ENCODE measurements around the gene PAPPA. TPM values are rescaled to one million over a fixed set of nuclear protein-coding genes. Genes with fewer than 3 reads are reported as not detected.

Gene PAPPA
- total RNA-seq, 1 donor from 2014 or later: 9.4 TPM

- ATAC-seq: no peak
Observed at GRCh38 chr9:116232424-116233159, 79.0 kb downstream of the PAPPA start.

- no peak for ATAC-seq
Observed at GRCh38 chr9:116233160-116233530, 79.6 kb downstream of the PAPPA start.

- no peak for ATAC-seq
Observed at GRCh38 chr9:116234081-116234480, 80.5 kb downstream of the PAPPA start.

DNA sequence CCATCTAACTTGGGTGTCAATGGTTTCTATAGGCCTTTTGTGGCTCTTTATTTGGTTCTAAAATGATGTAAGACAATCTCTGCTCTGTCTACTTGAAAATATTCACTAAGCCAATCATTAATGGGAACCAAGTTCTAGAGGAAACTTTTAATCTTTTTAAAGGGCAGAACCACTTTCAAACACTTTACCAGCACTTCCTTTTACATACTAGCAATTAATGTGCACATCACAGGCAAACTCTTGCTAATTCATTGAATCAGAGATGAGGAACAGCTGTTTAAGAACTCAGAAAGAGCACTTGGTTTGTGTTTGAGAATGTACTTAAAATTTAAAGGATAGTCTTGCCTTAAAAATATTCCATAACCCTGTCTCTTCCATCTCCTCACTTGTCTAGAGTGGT is 83.4 kb downstream of the PAPPA start:
- no peak for ATAC-seq

- ATAC-seq: no peak
Observed at GRCh38 chr9:116237456-116237855, 83.9 kb downstream of the PAPPA start.

DNA sequence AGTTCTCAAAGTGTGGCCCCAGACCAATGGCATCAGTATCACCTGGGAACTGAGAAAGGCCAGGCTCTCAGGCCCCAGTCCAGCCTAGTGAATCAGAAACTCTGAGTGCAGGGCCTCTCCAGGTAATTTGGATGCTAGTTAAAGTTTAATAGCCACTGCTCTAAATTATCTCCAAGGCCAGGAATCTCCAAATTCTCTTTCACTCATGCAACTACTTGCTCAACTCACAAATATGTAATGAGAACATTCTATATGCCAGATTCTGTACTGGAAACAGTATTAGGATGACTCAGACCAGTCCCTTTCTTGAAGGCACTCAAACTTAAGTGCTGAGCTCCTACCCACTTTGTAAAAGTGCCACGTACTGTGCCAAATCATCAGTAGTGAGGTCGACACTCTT is 84.6 kb downstream of the PAPPA start:
- ATAC-seq: peak; percentile 35

DNA sequence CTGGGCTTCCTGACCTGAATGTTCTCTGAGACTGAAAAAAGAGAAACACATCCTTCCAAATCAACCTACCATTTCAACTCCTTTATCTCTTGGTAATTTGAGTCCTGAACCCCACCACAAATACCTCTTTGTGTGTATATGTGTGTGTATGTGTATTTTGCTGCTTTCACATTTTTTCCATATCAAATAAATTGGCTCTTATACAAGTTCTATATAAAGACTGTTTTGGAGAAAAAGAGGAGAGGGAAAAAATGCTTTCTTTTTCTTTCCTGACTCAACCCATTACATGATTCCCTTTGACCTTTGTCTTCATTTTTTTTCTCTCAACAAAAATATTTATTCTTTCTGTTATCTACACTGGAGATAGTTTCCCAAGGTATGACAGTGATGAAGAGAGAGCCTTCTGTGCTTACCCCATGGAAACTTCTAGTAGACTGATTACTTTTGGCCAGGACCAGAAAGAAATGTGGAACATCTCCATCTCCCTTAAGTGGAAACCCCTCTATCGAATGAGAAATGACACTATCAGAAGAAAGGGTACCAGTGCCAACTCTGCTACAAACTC is 85.3 kb downstream of the PAPPA start:
- no peak for ATAC-seq

DNA sequence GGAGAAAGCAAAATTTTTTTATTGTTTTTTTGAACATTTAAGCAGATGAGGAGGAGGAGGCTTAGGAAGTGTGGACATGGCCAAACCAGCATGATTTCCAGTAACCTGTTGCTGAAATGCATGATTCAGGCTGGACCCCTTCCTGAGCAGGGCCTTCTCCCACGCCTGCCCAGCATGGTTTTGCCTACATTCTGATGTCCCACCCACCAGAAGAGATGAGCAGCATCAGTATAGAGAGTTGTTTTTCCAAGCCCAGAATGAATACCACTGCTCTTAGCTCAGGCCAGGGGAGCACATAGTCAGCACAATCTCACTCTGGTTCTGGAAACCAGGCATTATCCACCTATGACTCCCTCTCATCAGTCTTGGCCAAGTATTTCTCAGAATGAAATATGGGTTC is 90.1 kb downstream of the PAPPA start:
- ATAC-seq: no peak

- no peak for ATAC-seq
Observed at GRCh38 chr9:116247284-116247683, 93.7 kb downstream of the PAPPA start.

- ATAC-seq: no peak
Observed at GRCh38 chr9:116247791-116248374, 94.3 kb downstream of the PAPPA start.

DNA sequence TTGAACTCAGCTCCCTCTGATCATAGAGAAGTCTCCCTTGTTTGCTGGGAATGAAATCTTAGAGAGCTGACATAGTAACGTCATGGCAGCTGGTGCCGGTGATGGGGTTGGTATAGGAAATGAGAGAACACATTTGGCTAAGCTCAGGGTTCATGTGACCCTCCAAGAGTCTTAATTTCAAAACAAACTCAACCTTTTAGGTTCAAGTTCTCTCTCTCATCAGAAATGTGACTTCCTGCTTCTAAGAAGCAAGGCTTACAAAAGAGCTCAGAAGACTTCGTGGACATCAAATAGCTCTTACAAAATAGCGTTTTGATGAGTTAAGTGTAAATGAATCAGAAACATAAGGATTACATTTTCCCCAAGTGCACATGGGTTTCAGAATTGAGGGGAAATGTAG is 97.3 kb downstream of the PAPPA start:
- no peak for ATAC-seq

GRCh38 chr9:116251366-116251765 is 97.8 kb downstream of the PAPPA start:
- no peak for ATAC-seq

DNA sequence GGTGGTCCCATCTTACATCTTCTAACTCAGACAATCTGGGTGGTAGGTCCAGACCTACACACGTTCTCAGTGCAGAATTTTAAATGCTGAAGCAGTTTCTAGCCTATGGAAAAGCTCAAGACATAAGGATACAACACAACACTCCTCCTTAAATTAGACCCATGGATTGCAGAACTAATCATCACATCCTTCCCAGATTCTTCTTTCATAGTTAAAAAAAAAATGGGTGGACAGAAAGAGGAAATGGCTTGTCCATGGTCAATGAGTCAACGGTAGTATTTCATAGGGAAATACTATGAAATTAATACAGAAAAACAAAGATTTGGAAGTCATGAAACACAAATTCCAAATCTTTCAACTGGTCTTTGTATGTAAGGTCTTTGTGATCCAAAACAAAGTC is 106.9 kb downstream of the PAPPA start:
- no peak for ATAC-seq

DNA sequence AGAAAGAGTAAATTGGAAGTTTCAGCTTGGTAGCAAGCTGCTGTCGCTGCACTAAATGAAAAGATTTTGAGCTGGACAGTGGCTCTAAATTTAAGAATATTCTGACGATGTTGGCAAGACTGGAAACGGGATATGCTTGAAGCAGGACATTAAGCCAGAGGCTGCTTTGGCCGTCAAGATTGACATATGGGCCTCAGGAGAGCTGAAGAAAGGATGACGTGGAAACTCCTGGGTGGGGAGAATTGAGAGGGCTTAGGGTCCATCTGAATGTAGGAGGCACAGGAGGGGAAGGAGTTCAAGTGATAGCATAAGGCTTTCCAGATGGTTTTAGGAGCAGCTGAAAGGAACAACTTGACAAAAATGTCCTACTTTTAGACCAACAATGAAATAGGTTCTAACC is 108.9 kb downstream of the PAPPA start:
- ATAC-seq: no peak

- ATAC-seq: no peak
Observed at GRCh38 chr9:116264361-116264760, 110.8 kb downstream of the PAPPA start.

DNA sequence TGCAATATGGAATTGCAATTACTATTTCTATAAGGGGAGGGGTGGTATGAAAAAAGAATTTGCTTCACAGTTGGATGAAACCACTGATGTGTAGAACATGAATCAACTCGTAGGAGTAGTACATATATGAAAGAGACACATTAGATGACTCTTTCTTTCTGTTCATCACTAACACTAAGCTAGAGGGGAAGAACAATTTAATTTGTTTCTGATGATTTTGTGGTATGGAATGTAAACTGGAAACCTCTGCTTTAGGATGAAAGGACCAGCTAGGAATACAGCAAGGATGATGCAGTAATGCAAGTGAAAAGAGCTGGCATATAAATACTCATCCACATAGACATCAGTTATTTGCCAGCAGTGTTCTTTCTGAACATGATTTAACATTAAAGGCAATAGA is 113.4 kb downstream of the PAPPA start:
- ATAC-seq: no peak

- no peak for ATAC-seq
Observed at GRCh38 chr9:116269250-116269649, 115.7 kb downstream of the PAPPA start.

DNA sequence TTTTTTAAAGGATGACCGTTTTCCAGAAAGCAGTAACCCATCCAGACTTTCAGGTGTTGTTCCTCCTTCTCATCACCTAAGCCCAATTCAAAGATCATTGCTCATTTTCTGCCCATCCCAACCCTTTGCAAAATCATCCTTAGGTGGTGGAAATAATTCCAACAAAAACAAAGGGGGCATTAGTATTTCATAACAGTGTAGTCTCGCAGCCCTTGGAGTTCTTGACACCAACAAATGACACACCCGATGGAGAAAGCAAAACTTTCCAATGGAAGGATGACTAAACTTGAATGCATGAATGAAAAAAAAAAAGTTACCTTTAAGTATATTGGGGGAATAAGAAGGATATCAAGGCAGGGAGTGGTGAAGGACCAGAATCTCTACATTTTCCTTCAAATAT is 117.0 kb downstream of the PAPPA start:
- ATAC-seq: no peak

GRCh38 chr9:116271340-116271739 is 117.7 kb downstream of the PAPPA start:
- ATAC-seq: peak; percentile 42

DNA sequence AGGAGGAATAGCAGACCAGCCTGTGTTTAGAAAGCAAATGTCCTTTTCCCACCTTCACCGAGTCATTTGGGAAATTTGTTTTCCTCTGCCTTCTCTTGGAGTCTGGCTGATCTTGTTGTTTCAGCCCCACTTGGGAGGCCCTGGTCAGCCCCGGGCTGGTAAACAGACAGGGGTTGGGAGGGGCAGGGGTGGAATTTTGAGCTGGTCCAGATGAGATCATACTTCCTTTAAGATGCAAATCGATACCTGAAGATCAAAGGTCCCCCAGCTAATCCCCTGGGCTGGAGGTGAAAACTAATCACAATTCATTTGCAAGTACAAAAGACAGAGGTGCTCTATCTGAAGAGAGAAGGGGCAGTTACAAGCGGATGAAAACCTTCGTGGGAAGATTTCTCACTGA is 118.4 kb downstream of the PAPPA start:
- no peak for ATAC-seq

DNA sequence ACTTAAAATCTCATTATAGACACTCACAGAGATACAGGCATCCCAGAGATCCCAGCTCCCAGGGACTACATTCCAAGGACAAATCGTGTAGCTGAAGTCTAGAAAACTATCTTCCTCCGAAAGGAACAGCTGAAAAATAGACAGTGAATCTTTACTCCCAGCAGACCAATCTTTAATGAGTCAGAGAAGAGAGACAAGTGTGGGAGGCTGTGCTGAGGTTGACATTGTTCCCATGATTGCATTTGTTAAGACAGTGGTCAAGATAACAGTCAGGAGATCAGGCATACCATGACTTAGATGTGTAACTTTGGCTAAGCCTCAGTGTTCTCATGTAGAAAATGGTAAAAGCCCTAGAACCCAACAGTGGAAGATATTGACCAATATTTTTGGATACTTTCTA is 120.7 kb downstream of the PAPPA start:
- ATAC-seq: no peak

DNA sequence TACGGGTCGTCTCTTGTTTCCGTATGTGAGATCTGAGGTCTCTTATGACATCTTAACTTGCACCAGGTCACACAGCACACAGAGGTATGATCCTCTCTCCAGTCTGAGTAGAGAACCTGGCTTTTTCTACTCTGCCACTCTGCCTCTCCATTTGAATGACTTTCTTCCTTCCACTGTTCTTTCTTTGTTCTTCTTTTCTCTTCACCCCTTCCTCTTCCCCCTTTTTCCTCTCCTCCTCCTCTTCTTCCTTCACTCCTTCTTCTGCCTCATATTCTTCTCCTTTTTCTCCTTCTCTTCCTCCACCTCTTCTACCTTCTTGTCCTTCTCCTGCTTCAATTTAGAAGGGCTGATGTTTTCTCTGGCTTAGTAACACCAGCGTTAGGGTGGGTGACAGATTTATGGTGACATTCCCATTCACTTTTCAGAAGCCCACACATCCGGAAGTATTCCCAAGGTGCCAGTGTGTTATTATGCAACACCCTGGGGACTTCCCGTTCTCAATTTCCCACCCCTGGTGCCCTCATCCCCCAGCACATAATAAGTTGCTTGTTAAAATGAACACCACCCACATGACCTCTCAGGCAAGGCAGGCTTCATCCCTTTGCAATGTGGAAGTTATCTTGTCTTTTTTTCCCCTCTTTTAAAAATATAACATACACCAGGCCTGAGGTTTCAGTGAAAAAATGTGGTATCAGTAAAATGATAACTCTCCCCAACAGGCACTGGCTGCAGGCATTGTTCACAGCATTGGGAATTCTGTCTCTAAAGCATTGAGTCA is 122.0 kb downstream of the PAPPA start:
- no peak for ATAC-seq

DNA sequence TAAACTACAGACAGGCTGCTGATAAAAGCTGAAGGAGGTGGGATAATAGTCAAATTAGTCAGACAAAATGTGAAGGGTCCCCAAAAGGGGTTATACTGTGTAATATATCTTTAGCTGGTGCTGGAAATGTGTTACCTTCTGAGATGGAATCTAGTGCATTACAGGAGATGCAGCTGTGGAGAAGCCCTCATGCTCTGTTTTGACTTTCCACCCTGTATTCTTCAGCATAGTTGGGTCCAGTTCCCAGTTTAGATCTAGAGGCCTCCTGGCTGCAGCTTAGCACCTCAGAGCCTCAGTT is 122.6 kb downstream of the PAPPA start:
- ATAC-seq: no peak

GRCh38 chr9:116276651-116277121 is 123.1 kb downstream of the PAPPA start:
- ATAC-seq: no peak

All from esophagus mucosa (tissue), 1 donor.